Activated CD8-positive, alpha-beta T cell treated with anti-CD3 and anti-CD28 coated beads for 36 hours (primary cell): Measurements from ENCODE around the gene MAGI2. TPM values are rescaled to one million over a fixed set of nuclear protein-coding genes. Genes with fewer than 3 reads are reported as not detected.

Experiments used
- ATAC-seq: fragments of 200-7000 bp; cut with Tn5 transposase; one replicate; pipeline ENCODE4 v1.10.0; 2021; ENCODE audit warnings: mild to moderate bottlenecking, moderate library complexity
- CTCF ChIA-PET: fragments of 350-600 bp; sonication (Branson Sonifier 250); formaldehyde crosslinking; loops from one replicate; lab custom pipeline; 2021; ENCODE audit warnings: antibody characterized with exemption; lab: Charles Lee
- POLR2A ChIA-PET: fragments of 350-600 bp; sonication (Branson Sonifier 250); formaldehyde crosslinking; loops from one replicate; lab custom pipeline; 2021; ENCODE audit warnings: antibody characterized with exemption; lab: Charles Lee
- DNase-seq: peaks from one replicate; pipeline ENCODE4 v3.0.0-alpha.2; 2020
- H3K27ac Mint-ChIP-seq: one replicate; pipeline ENCODE4 v1.8.0; 2021; ENCODE audit warnings: mild to moderate bottlenecking, mixed read lengths
- H3K27me3 Mint-ChIP-seq: one replicate; pipeline ENCODE4 v1.8.0; 2021; ENCODE audit warnings: mixed read lengths
- H3K36me3 Mint-ChIP-seq: one replicate; pipeline ENCODE4 v1.8.0; 2021; ENCODE audit warnings: low read depth, mixed read lengths
- H3K4me1 Mint-ChIP-seq: one replicate; pipeline ENCODE4 v1.8.0; 2021; ENCODE audit warnings: low read depth, mixed read lengths
- H3K4me3 Mint-ChIP-seq: one replicate; pipeline ENCODE4 v1.8.0; 2021; ENCODE audit warnings: mild to moderate bottlenecking, moderate library complexity, mixed read lengths
- H3K9me3 Mint-ChIP-seq: one replicate; pipeline ENCODE4 v1.8.0; 2021; ENCODE audit warnings: mixed read lengths
- intact Hi-C: fragments of 100-400 bp; cut with micrococcal nuclease; formaldehyde crosslinking; loops from one replicate; pipeline ENCODE4 v1.10.0; 2022
- total RNA-seq, 2 experiments: library from RNA; stranded (reverse); gene quantifications; one replicate each; pipeline ENCODE4 v1.2.3, GENCODE V29; 2021
- TF ChIP-seq, protein P1 (sequence below): fragments of 200-600 bp; IDR thresholded peaks from one replicate; pipeline ENCODE4 v1.8.0; 2022; ENCODE audit warnings: antibody characterized with exemption, mild to moderate bottlenecking

MAGI2 gene
- total RNA-seq, 2 experiments from 2014 or later, result 0.04 to 0.09 TPM

GRCh38 chr7:79142706-79143105 is 310.8 kb downstream of the MAGI2 start:
- H3K4me1 Mint-ChIP-seq, result no peaks in the 10 kb centered on the region

DNA sequence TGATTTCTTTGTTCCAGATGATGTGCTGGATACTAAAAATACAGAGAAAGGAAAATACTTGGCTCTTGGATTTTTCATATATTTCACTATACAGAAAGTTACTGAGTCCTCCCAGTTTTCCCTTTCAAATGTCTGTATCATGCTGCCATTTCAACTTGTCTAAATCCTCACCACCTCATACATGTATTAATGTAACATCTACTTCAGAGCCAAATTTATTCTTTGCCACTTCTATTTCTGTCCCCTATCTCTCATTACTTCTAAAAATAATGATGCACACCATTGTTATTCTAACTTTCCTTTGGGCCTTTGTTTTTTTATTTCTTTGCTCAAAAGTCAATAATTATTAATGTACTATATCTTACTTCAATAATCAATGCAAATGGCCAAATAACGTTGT is 312.2 kb downstream of the MAGI2 start:
- Mint-ChIP-seq H3K4me3 (no peak overlapping the region), H3K27me3 (no peaks in the 10 kb centered on the region), H3K9me3 (peaks cover 5% of the 10 kb centered on the region), H3K36me3 (no peaks in the 10 kb centered on the region), H3K4me1 (no peaks in the 10 kb centered on the region), H3K27ac (no peak overlapping the region)
- ATAC-seq (no peak), DNase-seq (no peak)
- intact Hi-C loops, result no loop called here
- CTCF ChIA-PET, result no interaction called here
- TF ChIP-seq, protein P1, sequence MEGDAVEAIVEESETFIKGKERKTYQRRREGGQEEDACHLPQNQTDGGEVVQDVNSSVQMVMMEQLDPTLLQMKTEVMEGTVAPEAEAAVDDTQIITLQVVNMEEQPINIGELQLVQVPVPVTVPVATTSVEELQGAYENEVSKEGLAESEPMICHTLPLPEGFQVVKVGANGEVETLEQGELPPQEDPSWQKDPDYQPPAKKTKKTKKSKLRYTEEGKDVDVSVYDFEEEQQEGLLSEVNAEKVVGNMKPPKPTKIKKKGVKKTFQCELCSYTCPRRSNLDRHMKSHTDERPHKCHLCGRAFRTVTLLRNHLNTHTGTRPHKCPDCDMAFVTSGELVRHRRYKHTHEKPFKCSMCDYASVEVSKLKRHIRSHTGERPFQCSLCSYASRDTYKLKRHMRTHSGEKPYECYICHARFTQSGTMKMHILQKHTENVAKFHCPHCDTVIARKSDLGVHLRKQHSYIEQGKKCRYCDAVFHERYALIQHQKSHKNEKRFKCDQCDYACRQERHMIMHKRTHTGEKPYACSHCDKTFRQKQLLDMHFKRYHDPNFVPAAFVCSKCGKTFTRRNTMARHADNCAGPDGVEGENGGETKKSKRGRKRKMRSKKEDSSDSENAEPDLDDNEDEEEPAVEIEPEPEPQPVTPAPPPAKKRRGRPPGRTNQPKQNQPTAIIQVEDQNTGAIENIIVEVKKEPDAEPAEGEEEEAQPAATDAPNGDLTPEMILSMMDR, result no peak
- POLR2A ChIA-PET, result no interaction called here

More at GRCh38 chr7:79142706-79143105, 310.8 kb downstream of the MAGI2 start:
- H3K4me3 Mint-ChIP-seq, result no peak overlapping the region
- intact Hi-C loops, result no loop called here
- peaks cover 4% of the 10 kb centered on the region for H3K9me3 Mint-ChIP-seq
- no peaks in the 10 kb centered on the region for H3K36me3 Mint-ChIP-seq
- CTCF ChIA-PET, result no interaction called here
- no peak for ATAC-seq
- POLR2A ChIA-PET, result no interaction called here
- H3K27me3 Mint-ChIP-seq, result no peaks in the 10 kb centered on the region
- TF ChIP-seq, protein P1, result no peak
- no peak overlapping the region for H3K27ac Mint-ChIP-seq
- no peak for DNase-seq

DNA sequence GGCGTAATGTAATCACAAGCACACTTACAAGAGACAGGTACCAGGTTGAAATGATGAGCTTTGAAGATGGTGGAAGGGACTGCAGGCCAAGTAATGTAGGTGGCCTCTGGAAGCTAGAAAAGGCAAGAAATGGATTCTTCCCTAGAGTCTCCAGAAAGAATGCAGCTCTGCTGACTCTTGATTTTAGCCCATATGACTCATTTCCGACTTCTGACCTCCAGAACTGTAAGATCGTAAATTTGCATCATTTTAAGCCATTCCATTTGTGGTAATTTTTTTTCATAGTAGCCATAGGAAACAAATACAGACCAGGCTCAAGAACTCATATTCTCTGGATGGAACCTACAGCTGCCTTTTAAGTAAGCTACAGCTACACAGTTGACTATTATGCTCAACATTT is 315.5 kb downstream of the MAGI2 start:
- ChIA-PET POLR2A (no interaction called here), CTCF (no interaction called here)
- intact Hi-C loops, result no loop called here
- ATAC-seq (no peak), DNase-seq (no peak)
- TF ChIP-seq, protein P1, result no peak
- Mint-ChIP-seq H3K4me3 (no peak overlapping the region), H3K27me3 (no peaks in the 10 kb centered on the region), H3K4me1 (no peaks in the 10 kb centered on the region), H3K36me3 (no peaks in the 10 kb centered on the region), H3K9me3 (peaks cover 4% of the 10 kb centered on the region), H3K27ac (no peak overlapping the region)

- Mint-ChIP-seq H3K4me3 (no peak overlapping the region), H3K27me3 (no peaks in the 10 kb centered on the region), H3K9me3 (peaks cover 7% of the 10 kb centered on the region), H3K27ac (no peak overlapping the region), H3K4me1 (no peaks in the 10 kb centered on the region), H3K36me3 (no peaks in the 10 kb centered on the region)
- DNase-seq, result no peak
- ChIA-PET POLR2A (no interaction called here), CTCF (no interaction called here)
- TF ChIP-seq, protein P1, result no peak
- no peak for ATAC-seq
- intact Hi-C loops, result no loop called here
Observed at GRCh38 chr7:79132844-79133451, 320.5 kb downstream of the MAGI2 start.

GRCh38 chr7:79130715-79131114 is 322.8 kb downstream of the MAGI2 start:
- ATAC-seq (no peak), DNase-seq (no peak)
- no peak overlapping the region for H3K4me3 Mint-ChIP-seq
- TF ChIP-seq, protein P1, result no peak
- H3K9me3 Mint-ChIP-seq, result peaks cover 4% of the 10 kb centered on the region
- no peaks in the 10 kb centered on the region for H3K36me3 Mint-ChIP-seq
- intact Hi-C loops, result no loop called here
- H3K27me3 Mint-ChIP-seq, result no peaks in the 10 kb centered on the region
- ChIA-PET POLR2A (interaction anchor here (0.6 kb wide), 1 partner anchor 843 kb away, joined by 6 read pairs; no protein-coding TSS in a partner anchor), CTCF (interaction anchor here (1.0 kb wide), 1 partner anchor 13 kb away, joined by 4 read pairs; no protein-coding TSS in a partner anchor)
- H3K4me1 Mint-ChIP-seq, result no peaks in the 10 kb centered on the region
- H3K27ac Mint-ChIP-seq, result no peak overlapping the region
